ENCODE measurements around the gene SPATA46.

Gene SPATA46

DNA sequence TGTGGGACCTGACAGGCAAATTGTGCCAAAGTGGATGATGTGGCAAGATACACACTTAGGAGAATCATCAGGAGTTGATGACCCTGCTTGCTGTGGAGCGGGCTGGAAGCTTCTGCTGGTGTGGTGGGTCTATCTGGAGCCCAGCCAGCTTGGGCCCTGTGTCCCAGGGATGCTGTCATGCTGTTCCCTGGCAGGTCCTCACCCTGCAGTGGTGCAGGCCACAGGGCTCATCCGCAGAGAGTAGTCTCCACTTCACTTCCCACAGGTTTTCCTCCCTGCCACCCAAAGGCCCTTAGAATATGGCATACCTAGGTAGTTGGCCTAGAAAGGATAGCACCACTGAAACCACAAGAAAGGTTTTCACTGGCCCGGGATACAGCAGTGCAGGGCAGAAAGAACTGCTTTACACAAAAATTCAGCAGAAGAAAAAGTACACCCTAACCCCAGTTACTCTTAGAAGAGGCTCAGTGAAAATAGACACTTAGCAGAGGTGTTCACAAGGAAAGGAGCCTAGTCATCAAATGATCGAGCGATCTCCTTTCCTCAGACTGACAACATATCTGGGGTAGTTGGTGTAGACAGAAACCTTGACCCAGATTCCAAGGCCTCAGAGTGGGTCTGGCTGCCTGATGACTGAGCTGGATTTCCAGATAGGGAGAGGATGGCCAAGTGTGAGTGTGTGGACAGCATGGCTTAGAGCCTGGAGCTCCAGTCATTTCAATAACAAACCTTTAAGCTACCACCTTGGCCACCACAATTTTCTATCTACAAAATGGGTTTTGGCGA is 3.6 kb upstream of the SPATA46 start:
- DNase-seq (ENCODE audit: extremely low spot score, insufficient read length, low read depth) = no peak
- FAIRE-seq = no peak

DNA sequence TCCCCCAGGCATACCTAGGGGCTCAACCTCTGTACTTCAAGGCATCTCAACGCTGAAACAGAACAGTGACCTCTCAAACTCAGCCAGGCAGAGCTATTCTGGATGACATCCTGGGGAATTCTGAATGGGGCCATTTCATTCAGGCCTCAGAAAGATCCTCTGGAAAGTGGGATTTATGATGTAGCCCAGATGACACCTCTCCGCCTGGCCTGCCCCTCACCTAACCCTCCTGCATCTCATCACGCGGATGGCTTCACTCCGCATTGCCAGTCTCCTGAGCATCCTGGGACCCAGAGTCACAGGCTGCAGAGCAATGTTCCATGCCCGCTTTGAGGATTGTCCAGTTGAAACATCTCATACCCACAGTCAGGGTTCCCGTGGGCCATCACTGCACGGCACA is 1.2 kb downstream of the SPATA46 start:
- DNase-seq (ENCODE audit: extremely low spot score, insufficient read length, low read depth) = no peak
- no peak for FAIRE-seq

DNA sequence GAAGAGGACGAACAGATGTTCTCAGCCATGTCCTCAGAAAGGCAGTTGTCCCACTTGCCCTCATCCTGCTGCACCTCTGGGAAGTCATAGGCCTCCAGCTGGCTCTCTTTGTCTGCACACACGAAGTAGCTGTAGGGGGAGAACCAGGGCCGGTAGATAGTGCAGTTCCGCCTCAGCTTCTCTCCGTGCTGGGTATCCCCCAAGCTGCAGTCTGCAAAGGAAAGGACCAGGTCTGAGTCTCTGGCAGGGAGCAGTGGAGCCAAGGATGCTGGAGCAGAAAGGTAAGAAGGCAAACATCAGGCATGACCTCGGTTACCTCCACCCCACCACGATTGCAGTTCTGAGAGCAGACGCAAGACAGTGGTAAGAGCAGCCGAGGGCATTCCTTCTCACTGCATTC is 2.2 kb downstream of the SPATA46 start:
- DNase-seq (ENCODE audit: extremely low spot score, insufficient read length, low read depth) (no peak), FAIRE-seq (no peak)

DNA sequence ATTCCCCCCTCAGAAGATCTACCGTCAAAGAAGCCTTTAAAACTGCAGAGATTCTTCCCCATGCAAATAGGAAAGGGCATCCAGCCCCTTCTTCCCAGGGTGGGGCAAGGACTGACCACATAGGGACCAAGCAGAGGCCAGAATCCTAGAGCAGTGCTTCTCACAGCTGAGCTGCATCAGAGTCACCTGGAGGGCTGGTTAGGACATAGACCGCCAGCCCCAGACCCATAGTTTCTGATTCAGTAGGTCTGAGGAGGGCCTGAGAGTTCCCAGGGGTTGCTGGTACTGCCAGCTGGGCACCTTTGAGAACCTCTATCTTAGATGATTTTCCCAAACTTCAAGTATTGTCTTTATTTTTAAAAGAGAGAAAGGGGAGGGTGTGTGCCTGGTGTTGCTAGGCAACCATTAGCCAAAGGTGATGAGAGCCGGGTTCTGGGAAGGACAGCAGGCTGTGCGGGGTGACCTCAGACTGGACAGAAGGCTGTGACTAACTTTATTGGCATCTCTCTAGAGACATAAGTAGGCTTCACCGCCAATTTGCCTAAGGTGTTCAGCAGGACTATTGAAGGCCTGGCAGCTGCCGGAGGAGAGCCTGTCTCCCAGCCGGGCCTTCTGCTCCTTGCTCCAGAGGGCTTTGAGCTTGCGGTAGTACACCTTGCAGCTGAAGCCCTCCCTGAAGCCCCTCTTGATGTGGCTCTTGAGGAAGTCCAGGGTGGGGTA is 3.0 kb downstream of the SPATA46 start:
- FAIRE-seq (no peak), DNase-seq (ENCODE audit: extremely low spot score, insufficient read length, low read depth) (no peak)

DNA sequence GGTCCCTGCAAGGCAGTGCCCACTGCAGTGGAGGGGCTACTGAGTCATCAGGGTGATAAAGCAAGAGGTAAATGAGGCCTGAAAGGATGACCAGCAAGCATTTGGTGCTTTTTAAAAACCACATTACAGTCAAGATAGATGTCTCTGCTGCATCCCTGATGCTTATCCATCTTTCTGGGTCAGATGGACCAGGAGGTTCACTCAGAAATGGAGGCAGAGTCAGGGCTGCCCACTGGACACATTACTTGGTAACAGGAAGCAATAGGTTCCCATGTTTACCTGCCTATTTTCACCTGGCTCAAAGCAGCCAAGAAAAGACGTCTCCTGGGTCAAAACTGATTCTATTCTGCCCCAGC is 3.6 kb downstream of the SPATA46 start:
- FAIRE-seq = no peak
- no peak for DNase-seq (ENCODE audit: extremely low spot score, insufficient read length, low read depth)

DNA sequence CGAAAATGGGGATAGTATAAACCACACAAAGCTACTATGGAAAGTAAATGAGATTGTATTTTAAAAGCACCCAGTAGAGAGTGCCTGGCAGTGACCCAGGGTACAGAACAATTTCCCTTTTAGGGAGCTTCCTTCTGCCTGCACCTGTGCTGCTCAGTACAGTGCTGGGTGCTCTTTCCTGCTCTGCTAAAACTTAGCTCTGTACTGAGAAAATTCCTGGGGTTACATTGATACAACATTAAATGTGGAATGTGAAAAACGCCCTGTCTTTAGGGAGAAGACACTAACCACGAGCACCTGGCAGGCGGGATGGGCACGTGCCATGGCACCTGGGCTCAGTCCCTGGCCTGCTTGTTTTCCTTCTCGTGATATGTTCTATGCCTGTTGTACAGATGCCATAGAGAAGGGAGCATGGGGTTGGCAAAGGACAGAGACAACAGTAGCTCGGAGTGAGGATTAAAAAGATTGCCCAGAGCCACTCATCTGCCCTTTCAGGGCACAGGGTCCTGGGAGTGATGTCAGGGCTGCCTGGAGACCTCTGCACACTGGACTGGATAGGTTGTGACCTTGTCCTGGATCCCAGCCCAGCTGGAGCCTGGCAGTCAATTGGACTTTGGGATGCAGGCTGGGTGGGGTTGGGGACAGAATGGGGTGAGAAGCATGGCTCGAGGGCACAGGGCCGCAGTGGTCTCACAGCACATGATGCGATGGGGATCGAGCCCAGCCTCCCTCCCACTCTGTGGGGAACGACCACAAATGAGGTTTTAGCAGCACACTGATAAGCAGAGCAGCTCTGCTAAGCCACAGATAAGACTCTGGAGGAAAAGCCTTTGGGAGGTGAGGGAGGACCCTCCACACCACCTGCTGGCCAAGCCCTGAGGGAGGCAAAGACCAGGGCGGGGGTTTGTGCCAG is 4.2 kb downstream of the SPATA46 start:
- no peak for FAIRE-seq
- DNase-seq (ENCODE audit: extremely low spot score, insufficient read length, low read depth) = no peak

DNA sequence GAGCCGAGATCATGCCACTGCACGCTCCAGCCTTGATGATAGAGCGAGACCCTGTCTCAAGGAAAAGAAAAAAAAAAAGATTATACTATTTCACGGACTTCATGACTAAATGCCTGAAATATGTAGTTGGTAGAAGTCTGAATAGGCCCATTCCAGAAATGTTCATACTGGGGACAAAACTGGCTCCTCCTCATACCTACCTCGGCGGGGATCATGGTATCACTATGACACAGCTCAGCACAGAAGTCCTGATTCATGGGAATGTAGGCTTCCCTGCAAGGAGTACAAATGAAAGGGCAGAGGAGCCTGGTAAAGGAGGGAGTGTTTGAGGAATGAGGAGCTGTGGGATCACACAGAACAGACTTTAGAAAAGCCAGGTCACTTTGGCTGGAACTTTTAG is 5.0 kb downstream of the SPATA46 start:
- DNase-seq (ENCODE audit: extremely low spot score, insufficient read length, low read depth) = no peak

DNA sequence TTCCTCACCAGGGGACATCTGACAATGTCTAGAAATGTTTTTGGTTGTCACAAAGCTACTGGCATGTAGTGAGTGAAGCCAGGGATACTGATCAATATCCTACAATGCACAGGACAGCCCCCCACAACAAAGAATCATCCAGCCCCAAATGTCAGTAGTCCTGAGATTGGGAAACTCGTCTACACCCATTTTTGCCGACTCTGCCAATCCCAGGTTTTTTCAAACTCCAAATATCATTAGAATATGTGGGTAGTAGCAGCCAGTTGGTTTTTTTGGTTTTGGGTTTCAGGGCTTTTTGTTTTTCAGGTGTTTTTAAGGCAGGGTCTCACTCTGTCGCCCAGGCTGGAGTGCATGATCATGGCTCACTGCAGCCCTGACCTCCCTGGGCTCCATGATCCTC is 5.9 kb downstream of the SPATA46 start:
- FAIRE-seq (no peak), DNase-seq (ENCODE audit: extremely low spot score, insufficient read length, low read depth) (no peak)

More for the DNA sequence above, 5.0 kb downstream of the SPATA46 start:
- no peak for FAIRE-seq

DNA sequence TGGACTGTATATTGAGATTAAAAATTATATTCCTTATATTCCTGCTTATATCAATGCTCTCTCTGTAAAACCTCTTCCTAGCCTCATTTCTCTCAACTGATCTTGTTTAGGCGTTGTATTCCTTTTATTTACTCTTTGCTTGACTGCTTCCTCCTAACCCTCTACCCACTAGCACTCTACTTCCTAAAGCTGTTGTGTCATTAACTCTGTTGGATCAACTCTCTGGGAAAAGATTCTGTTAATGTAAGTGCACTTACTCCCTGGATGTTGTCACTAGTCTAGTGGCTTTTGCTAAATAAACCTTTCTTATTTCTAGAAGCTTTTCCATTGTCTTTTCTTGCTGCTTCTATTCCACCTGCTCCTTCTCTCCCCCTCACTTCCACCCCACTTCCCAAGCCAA is 6.5 kb downstream of the SPATA46 start:
- FAIRE-seq (no peak), DNase-seq (ENCODE audit: extremely low spot score, insufficient read length, low read depth) (no peak)

DNA sequence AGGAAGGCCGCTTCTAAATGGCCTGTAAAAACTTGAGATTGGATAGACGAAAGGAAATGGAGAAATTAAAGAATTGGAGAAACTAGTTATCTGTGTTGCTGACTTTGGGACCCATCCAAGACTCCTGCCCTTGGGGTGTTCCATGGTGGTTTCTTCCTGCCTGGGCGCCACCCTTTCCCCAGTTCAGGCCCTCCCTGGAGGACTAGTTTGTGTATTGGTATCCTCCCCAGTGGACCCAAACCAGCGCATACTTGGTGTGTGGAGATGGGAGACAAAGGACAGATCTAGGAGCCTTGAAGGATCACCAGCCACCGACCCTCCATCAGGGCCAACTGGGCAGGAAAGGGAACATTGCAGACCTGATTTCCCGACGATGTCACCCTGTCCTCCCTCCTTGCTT is 7.1 kb downstream of the SPATA46 start:
- no peak for FAIRE-seq
- no peak for DNase-seq (ENCODE audit: extremely low spot score, insufficient read length, low read depth)

DNA sequence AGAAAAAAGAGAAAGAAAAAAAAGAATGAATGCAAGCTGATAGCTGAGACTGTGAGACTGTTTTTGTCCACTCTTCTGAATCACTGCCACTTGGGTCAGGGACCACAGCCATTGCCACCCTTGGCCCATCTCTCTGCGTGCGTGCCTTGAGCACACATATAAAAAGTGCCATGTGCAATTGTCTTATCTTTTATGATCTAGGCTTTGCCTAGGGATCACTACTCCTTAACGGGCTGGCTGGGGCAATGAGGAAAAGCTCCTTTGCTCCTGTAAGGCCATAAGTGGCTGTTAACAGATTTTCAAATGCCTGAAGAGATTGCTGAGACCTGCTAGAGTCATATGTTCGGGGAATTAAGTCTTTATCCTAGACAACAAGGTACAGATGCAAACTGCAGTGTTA is 8.2 kb downstream of the SPATA46 start:
- no peak for FAIRE-seq

DNA sequence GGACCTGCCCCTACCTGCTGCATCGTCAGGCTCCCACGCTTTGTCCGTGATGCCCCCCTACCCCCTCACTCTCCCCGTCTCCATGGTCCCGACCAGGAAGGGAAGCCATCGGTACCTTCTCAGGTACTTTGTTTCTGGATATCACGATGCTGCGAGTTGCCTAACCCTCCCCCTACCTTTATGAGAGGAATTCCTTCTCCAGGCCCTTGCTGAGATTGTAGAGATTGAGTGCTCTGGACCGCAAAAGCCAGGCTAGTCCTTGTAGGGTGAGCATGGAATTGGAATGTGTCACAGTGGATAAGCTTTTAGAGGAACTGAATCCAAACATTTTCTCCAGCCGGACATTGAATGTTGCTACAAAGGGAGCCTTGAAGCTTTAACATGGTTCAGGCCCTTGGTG is 8.9 kb downstream of the SPATA46 start:
- no peak for DNase-seq (ENCODE audit: extremely low spot score, insufficient read length, low read depth)
- FAIRE-seq = no peak

More for the DNA sequence above, 8.2 kb downstream of the SPATA46 start:
- DNase-seq (ENCODE audit: extremely low spot score, insufficient read length, low read depth) = no peak

DNA sequence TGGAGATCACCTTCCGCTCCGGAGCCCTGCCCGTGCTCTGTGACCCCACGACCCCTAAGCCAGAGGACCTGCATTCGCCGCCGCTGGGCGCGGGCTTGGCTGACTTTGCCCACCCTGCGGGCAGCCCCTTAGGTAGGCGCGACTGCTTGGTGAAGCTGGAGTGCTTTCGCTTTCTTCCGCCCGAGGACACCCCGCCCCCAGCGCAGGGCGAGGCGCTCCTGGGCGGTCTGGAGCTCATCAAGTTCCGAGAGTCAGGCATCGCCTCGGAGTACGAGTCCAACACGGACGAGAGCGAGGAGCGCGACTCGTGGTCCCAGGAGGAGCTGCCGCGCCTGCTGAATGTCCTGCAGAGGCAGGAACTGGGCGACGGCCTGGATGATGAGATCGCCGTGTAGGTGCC is 9.6 kb downstream of the SPATA46 start:
- DNase-seq (ENCODE audit: extremely low spot score, insufficient read length, low read depth) (no peak), FAIRE-seq (no peak)

DNA sequence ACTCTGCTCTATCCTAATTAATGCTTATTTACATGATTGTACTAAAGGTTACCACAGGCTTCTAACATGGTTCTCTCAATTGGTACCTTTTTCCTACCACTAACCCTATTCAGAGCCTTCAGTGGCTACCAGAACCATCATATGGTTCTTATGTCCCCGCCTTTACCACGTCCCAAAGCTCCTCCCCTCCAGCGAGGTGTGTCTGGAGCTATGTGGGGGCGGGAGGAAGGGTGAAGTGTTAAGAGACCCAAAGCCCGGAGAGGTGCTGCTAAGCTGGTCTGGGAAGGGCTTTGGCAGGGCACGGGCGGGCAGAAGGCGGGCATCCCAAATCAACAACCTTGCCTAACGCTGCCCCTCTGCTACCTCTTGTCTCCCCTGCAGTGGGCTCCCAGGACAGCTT is 10.0 kb downstream of the SPATA46 start:
- DNase-seq (ENCODE audit: extremely low spot score, insufficient read length, low read depth) (no peak), FAIRE-seq (no peak)

DNA sequence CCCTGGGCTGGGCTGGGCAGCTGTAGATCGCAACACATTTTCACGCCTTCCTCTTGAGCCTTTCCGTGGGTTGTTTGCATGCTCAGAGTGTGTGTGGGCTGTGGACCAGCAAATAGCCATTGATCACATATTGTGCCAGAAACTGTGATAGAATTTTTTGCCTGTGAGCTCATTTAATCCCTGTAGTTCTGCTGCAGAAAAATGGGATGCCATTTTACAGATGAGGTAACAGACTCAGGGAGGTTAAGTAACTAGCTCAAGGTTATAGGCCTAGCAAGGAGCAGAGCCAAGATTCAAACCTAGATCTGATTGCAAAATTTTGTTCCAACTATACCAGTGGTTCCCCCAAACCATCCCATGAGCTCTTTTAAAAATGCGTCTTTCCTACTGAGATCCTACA is 10.5 kb downstream of the SPATA46 start:
- DNase-seq (ENCODE audit: extremely low spot score, insufficient read length, low read depth) (no peak), FAIRE-seq (no peak)

DNA sequence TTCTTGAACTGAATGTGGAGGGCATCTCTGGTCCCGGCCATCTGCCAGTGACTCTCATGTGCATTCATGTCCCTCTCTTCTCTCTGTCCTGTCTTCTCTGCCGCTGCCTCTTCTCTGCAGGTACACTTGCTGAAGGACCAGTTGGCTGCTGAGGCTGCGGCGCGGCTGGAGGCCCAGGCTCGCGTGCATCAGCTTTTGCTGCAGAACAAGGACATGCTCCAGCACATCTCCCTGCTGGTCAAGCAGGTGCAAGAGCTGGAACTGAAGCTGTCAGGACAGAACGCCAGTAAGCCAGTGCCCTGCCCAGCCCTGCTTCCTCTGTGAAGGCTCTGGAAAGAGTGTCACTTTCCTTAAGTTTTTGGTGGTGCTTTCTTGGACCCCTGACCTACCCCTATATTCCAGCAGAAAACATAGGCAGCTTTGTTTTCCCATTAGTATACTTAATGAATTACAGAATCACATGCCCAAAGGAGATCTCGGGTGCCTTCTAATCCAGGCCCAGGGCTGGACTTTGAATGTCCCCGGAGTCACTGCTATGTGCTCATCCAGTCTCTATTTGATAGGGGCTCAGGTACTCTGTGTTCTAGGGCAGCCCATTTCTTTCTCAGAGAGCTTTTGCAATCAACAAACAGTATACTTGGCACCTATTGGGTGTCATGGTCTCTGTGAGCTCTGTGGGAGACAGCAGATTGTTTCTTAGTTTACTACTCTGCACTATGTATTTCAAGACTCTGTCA is 11.2 kb downstream of the SPATA46 start:
- no peak for DNase-seq (ENCODE audit: extremely low spot score, insufficient read length, low read depth)
- no peak for FAIRE-seq

DNA sequence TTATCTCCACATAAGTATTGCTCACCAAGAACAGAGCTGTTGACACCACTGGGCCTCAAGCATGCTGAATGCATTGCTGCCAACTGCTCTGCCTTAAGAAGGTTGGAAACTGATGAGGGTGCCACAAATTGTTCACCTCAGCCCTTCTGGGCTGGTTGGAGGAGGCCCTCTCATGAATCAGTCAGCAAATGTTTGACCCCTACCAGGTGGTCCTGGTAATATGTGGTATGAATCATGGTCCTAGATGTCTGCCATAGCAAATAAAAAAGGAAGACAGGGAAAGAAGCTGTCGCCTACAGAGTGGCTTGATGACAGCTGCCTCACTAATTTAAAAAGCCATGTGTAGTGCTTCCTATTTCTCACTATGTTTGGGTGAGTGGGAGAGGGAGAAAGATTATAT is 12.2 kb downstream of the SPATA46 start:
- DNase-seq (ENCODE audit: extremely low spot score, insufficient read length, low read depth) = no peak
- no peak for FAIRE-seq

DNA sequence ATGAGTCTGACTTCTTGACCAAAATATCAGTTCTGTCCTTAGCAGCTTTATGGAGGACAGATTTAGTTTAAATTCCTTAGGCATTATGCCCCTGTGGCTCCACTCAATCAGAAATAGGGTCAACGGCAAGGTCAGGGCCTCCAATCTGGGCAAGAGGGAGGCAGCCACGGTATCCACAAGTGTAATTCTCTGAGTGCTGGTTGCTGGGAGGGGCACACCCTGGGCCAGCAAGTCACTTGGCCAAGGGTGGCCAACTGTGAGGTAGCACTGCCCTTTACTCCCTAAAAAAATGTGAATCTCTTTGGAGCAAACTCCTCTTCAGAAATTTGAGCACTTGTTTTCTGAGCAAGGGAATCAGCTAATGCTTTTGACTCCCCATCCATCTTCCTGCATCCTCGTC is 12.8 kb downstream of the SPATA46 start:
- FAIRE-seq (no peak), DNase-seq (ENCODE audit: extremely low spot score, insufficient read length, low read depth) (no peak)

DNA sequence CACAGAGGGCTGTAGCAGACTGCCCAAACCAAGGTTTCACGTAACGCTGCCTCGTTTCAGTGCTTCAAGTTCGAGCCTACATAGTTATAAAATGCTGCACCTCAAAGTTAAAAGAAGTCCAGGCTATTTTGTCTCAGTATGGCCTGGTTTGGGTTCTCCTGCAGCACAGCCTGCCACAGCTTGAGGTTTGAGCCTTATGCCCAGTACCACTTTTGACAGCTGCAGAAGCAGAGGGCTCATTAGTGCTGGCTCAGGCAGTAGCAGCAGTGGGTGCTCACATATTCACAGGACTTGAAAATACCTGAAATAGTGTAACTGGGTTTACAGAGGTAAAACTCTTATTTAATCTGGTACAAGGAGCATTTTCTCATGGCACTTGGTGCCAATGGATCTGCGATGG is 15.3 kb downstream of the SPATA46 start:
- FAIRE-seq (peak; percentile 24), DNase-seq (ENCODE audit: extremely low spot score, insufficient read length, low read depth) (no peak)

DNA sequence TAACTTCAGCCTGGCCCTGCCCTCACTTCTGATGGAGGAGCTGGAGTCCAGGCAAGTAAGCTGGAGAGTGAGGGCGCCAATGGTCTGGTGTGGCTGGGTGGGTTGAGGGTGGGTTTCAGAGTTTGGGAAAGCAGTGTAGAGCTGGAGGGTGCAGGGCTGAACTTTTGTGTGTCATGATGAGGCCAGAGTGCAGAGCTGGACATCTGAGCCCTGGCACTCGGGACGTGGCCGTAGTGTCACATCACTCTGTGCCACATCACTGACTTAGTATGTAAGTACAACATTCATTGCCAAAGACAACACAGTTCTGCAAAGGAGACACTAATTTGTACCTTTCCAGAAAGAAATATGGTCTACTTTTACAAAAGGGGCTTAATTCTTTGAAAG is 15.8 kb downstream of the SPATA46 start:
- no peak for FAIRE-seq

More for the DNA sequence above, 15.8 kb downstream of the SPATA46 start:
- no peak for DNase-seq (ENCODE audit: extremely low spot score, insufficient read length, low read depth)
